T-helper 17 cell (primary cell): ENCODE data around the gene TRPC1. TPM values are rescaled to one million over a fixed set of nuclear protein-coding genes. Genes with fewer than 3 reads are reported as not detected.

Experiments used
- ATAC-seq: fragments of 150-1000 bp; cut with Tn5 transposase; 2 replicates; pipeline ENCODE4 v1.10.0; 2021; ENCODE audit warnings: mild to moderate bottlenecking, moderate library complexity
- DNase-seq, 3 donors: peaks; one replicate each; pipeline versions ENCODE4 v3.0.0 to v3.0.0-alpha.2; 2020 to 2021
- H3K9me3 ChIP-seq: one replicate; pipeline ENCODE4 v1.7.0; 2013; ENCODE audit warnings: low read length, mild to moderate bottlenecking; ENCODE audit not compliant: control insufficient read depth, poor library complexity, severe bottlenecking
- H3K27ac Mint-ChIP-seq: one replicate; pipeline ENCODE4 v1.8.0; 2022; ENCODE audit warnings: mild to moderate bottlenecking, moderate library complexity, mixed read lengths
- H3K27me3 Mint-ChIP-seq: one replicate; pipeline ENCODE4 v1.8.0; 2022; ENCODE audit warnings: mixed read lengths
- H3K36me3 Mint-ChIP-seq: one replicate; pipeline ENCODE4 v1.8.0; 2022; ENCODE audit warnings: low read depth, mixed read lengths
- H3K4me1 Mint-ChIP-seq: one replicate; pipeline ENCODE4 v1.8.0; 2022; ENCODE audit warnings: mild to moderate bottlenecking, mixed read lengths
- H3K4me3 Mint-ChIP-seq: one replicate; pipeline ENCODE4 v1.8.0; 2022; ENCODE audit warnings: mild to moderate bottlenecking, moderate library complexity, mixed read lengths
- total RNA-seq, 4 donors: library from RNA in 2 of 4; stranded (reverse) in 2 of 4; gene quantifications; one replicate each; pipeline ENCODE4 v1.2.3 and lab custom pipeline; 2022 to 2026

Gene TRPC1
- total RNA-seq, 2 donors from 2014 or later: 3.3 to 5.1 TPM

DNA sequence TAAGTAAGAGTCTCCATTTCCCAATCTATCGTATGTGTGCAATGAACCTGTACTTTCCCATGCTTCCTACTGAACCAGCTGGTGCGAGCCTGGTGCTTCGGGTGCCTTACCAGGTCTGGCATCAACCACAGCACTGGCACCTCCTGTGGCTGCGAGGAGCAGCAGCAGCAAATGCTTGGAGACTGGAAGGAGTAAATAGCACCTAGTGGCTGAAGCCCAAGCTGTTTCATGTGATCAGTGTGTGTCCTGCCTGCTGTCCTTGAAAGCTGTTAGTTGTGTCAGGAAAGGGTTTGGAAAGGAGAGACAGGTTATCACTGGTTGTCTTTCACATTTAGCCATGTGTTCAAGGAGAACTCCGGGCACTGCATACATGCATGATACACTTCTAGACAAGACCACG is 133.2 kb downstream of the TRPC1 start:
- ATAC-seq: no peak
- peaks cover 57% of the 10 kb centered on the region for H3K27me3 Mint-ChIP-seq

More for the DNA sequence above, 133.2 kb downstream of the TRPC1 start:
- no peaks in the 10 kb centered on the region for H3K4me1 Mint-ChIP-seq
- H3K9me3 ChIP-seq: no peaks in the 10 kb centered on the region
- H3K4me3 Mint-ChIP-seq: no peak overlapping the region
- peaks cover 4% of the 10 kb centered on the region for H3K36me3 Mint-ChIP-seq
- no peak overlapping the region for H3K27ac Mint-ChIP-seq
- DNase-seq: no peak

Other genes with a start within 250 kb of the TRPC1 start
- gene ATR, start 145.3 kb upstream of the TRPC1 start, total RNA-seq: 10 to 100 TPM; 34.0 to 35.3 TPM
- 1 to 10 TPM in 1 of 2 donors, under 1 TPM in 1; 0.44 to 1.0 TPM for gene PLS1, start 127.6 kb upstream of the TRPC1 start, total RNA-seq
- not detected for gene PCOLCE2, start 165.0 kb downstream of the TRPC1 start, total RNA-seq
- not detected for gene PAQR9, start 239.6 kb downstream of the TRPC1 start, total RNA-seq